Testis (tissue), 2 donors: ENCODE data around the gene DGKB.

ENCODE experiments used
- CTCF ChIP-seq, 3 experiments: fragments of 450-650 bp in 2 of 3; fragments of 200-600 bp in 1 of 3; sonication (generic) in 1 of 3; IDR thresholded peaks; one replicate each; pipeline ENCODE4 v1.5.1; 2016 to 2019; ENCODE audit warnings: antibody characterized with exemption in 3 of 3, mild to moderate bottlenecking in 2 of 3, moderate library complexity in 1 of 3
- POLR2A ChIP-seq: fragments of 450-650 bp; IDR thresholded peaks from one replicate; pipeline ENCODE4 v1.6.1; 2017; ENCODE audit warnings: antibody characterized with exemption, mild to moderate bottlenecking, moderate library complexity

- no peak for TF ChIP-seq CTCF (IDR thresholded peaks at IDR 0.05)
- no peak for TF ChIP-seq POLR2A
Observed at GRCh38 chr7:14258861-14259260, 643.7 kb downstream of the DGKB start.
